IMR-90 (cell line): ENCODE measurements around the gene SERPINB1. TPM values are rescaled to one million over a fixed set of nuclear protein-coding genes. Genes with fewer than 3 reads are reported as not detected.

Experiments used
- ATAC-seq: fragments of 200-7000 bp; cut with Tn5 transposase; 2 replicates; pipeline ENCODE4 v1.9.1; 2020; ENCODE audit warnings: low read depth, mild to moderate bottlenecking, moderate library complexity
- BruUV-seq: library from RNA; stranded (reverse); fragments of 400-500 nt; replicated peaks from 2 replicates; lab custom pipeline; 2021; lab: Mats Ljungman, UMichigan
- CTCF ChIA-PET: fragments of 300-600 bp; formaldehyde crosslinking; extraction: SDS; loops from one replicate; lab custom pipeline; 2021; ENCODE audit warnings: antibody characterized with exemption; lab: Yijun Ruan, JAX
- POLR2A ChIA-PET: fragments of 300-600 bp; sonication (Branson Sonifier 250); formaldehyde crosslinking; loops from one replicate; lab custom pipeline; 2022; ENCODE audit warnings: antibody characterized with exemption; ENCODE audit not compliant: unreplicated experiment; lab: Charles Lee
- DNase-seq: peaks from one replicate; pipeline ENCODE4 v3.0.0; 2013
- H2AFZ ChIP-seq: replicated peaks from 2 replicates; pipeline ENCODE3; 2013; ENCODE audit warnings: low read length, mild to moderate bottlenecking; ENCODE audit not compliant: poor library complexity
- H2AK5ac ChIP-seq: 2 replicates; pipeline ENCODE4 v1.6.1; 2013; ENCODE audit warnings: low read depth, low read length, inconsistent platforms
- H2AK9ac ChIP-seq: replicated peaks from 2 replicates; pipeline ENCODE3; 2013; ENCODE audit warnings: mild to moderate bottlenecking, low read depth, low read length, moderate library complexity; ENCODE audit not compliant: poor library complexity
- H2BK120ac ChIP-seq: 2 replicates; pipeline ENCODE4 v1.6.1; 2013; ENCODE audit warnings: low read depth, low read length, inconsistent platforms
- H2BK15ac ChIP-seq: 3 replicates; pipeline ENCODE4 v1.6.1; 2013; ENCODE audit warnings: low read depth, low read length, inconsistent platforms
- H2BK20ac ChIP-seq: 2 replicates; pipeline ENCODE4 v1.6.1; 2013; ENCODE audit warnings: low read depth, mild to moderate bottlenecking, inconsistent platforms, low read length, moderate library complexity
- H2BK5ac ChIP-seq: 2 replicates; pipeline ENCODE4 v1.6.1; 2013; ENCODE audit warnings: mild to moderate bottlenecking, low read depth, low read length, inconsistent platforms; ENCODE audit not compliant: poor library complexity, severe bottlenecking
- H3K14ac ChIP-seq: replicated peaks from 2 replicates; pipeline ENCODE4 v1.6.1; 2013; ENCODE audit warnings: low read depth, low read length, inconsistent platforms
- H3K18ac ChIP-seq: 2 replicates; pipeline ENCODE4 v1.6.1; 2013; ENCODE audit warnings: low read depth, low read length, control low read depth
- H3K23ac ChIP-seq: 2 replicates; pipeline ENCODE4 v1.6.1; 2013; ENCODE audit warnings: low read depth, low read length, inconsistent platforms
- H3K27ac ChIP-seq: 2 replicates; pipeline ENCODE4 v1.5.1; 2013; ENCODE audit warnings: mild to moderate bottlenecking, control low read depth, low read length; ENCODE audit not compliant: insufficient read depth
- H3K27me3 ChIP-seq: 2 replicates; pipeline ENCODE4 v1.6.1; 2013; ENCODE audit warnings: low read length; ENCODE audit not compliant: control insufficient read depth, insufficient read depth
- H3K36me3 ChIP-seq: 2 replicates; pipeline ENCODE4 v1.6.1; 2013; ENCODE audit warnings: low read length, mixed read lengths; ENCODE audit not compliant: control insufficient read depth, insufficient read depth
- H3K4ac ChIP-seq: 2 replicates; pipeline ENCODE4 v1.6.1; 2013; ENCODE audit warnings: low read depth, low read length, inconsistent platforms
- H3K4me1 ChIP-seq: 2 replicates; pipeline ENCODE4 v1.6.1; 2013; ENCODE audit warnings: low read length, mixed read lengths; ENCODE audit not compliant: control insufficient read depth, insufficient read depth
- H3K4me2 ChIP-seq: 2 replicates; pipeline ENCODE4 v1.6.1; 2013; ENCODE audit warnings: low read depth, mild to moderate bottlenecking, control low read depth, low read length, moderate library complexity
- H3K4me3 ChIP-seq: 2 replicates; pipeline ENCODE4 v1.5.1; 2013; ENCODE audit warnings: low read depth, mild to moderate bottlenecking, control low read depth, low read length, moderate library complexity; ENCODE audit not compliant: insufficient read depth
- H3K56ac ChIP-seq: 2 replicates; pipeline ENCODE4 v1.6.1; 2013; ENCODE audit warnings: low read length, inconsistent platforms; ENCODE audit not compliant: insufficient read depth; ENCODE audit errors: extremely low read depth
- H3K79me1 ChIP-seq, 2 experiments: 2 replicates each; pipeline ENCODE4 v1.6.1; 2013; ENCODE audit warnings: low read length in 2 of 2, inconsistent platforms in 1 of 2, low read depth in 1 of 2
- H3K9ac ChIP-seq: 2 replicates; pipeline ENCODE4 v1.6.1; 2013; ENCODE audit warnings: low read depth, low read length, control low read depth
- H3K9me1 ChIP-seq: 2 replicates; pipeline ENCODE4 v1.6.1; 2013; ENCODE audit warnings: low read length, inconsistent platforms; ENCODE audit not compliant: insufficient read depth
- H3K9me3 ChIP-seq: 2 replicates; pipeline ENCODE4 v1.6.1; 2013; ENCODE audit warnings: low read length; ENCODE audit not compliant: control insufficient read depth, insufficient read depth
- H4K20me1 ChIP-seq: 2 replicates; pipeline ENCODE4 v1.6.1; 2013; ENCODE audit warnings: low read length, inconsistent platforms; ENCODE audit not compliant: insufficient read depth
- H4K5ac ChIP-seq: 2 replicates; pipeline ENCODE4 v1.6.1; 2013; ENCODE audit warnings: mild to moderate bottlenecking, low read depth, low read length, control low read depth
- H4K8ac ChIP-seq, 2 experiments: 2 replicates each; pipeline ENCODE4 v1.6.1; 2013; ENCODE audit warnings: low read depth in 2 of 2, low read length in 2 of 2, control low read depth in 1 of 2, inconsistent platforms in 1 of 2
- H4K91ac ChIP-seq: 2 replicates; pipeline ENCODE4 v1.6.1; 2013; ENCODE audit warnings: low read depth, low read length, inconsistent platforms; ENCODE audit not compliant: insufficient read depth
- BHLHE40 ChIP-seq: fragments of 150-350 bp; IDR thresholded peaks from 2 replicates; pipeline ENCODE4 v1.6.1; 2016; ENCODE audit warnings: mild to moderate bottlenecking, low read depth, low read length
- CEBPB ChIP-seq: IDR thresholded peaks from 2 replicates; pipeline ENCODE4 v1.6.1; 2012; ENCODE audit warnings: low read depth, low read length, improper control_type of control experiment
- CHD1 ChIP-seq: IDR thresholded peaks from 2 replicates; pipeline ENCODE4 v1.6.1; 2012; ENCODE audit warnings: low read depth, low read length, improper control_type of control experiment
- FOS ChIP-seq: fragments of 150-350 bp; IDR thresholded peaks from 2 replicates; pipeline ENCODE4 v1.6.1; 2016; ENCODE audit warnings: low read depth, low read length
- MAFK ChIP-seq: IDR thresholded peaks from 2 replicates; pipeline ENCODE4 v1.6.1; 2012; ENCODE audit warnings: low read depth, low read length, improper control_type of control experiment
- MAZ ChIP-seq: IDR thresholded peaks from 2 replicates; pipeline ENCODE4 v1.6.1; 2012; ENCODE audit warnings: low read depth, mild to moderate bottlenecking, low read length, improper control_type of control experiment, moderate library complexity, borderline replicate concordance
- MXI1 ChIP-seq: IDR thresholded peaks from 2 replicates; pipeline ENCODE4 v1.6.1; 2012; ENCODE audit warnings: low read depth, mild to moderate bottlenecking, low read length, moderate library complexity, borderline replicate concordance
- NFE2L2 ChIP-seq: fragments of 150-350 bp; IDR thresholded peaks from 2 replicates; pipeline ENCODE4 v1.6.1; 2016; ENCODE audit warnings: low read depth, mild to moderate bottlenecking, low read length
- POLR2A ChIP-seq: IDR thresholded peaks from 2 replicates; pipeline ENCODE4 v1.6.1; 2012; ENCODE audit warnings: mild to moderate bottlenecking, low read depth, low read length
- RAD21 ChIP-seq: IDR thresholded peaks from 2 replicates; pipeline ENCODE4 v1.6.1; 2012; ENCODE audit warnings: low read length, improper control_type of control experiment
- RCOR1 ChIP-seq: IDR thresholded peaks from 2 replicates; pipeline ENCODE4 v1.6.1; 2012; ENCODE audit warnings: mild to moderate bottlenecking, low read length, improper control_type of control experiment; ENCODE audit not compliant: insufficient replicate concordance
- RFX5 ChIP-seq: IDR thresholded peaks from 2 replicates; pipeline ENCODE4 v1.8.0; 2012; ENCODE audit warnings: low read depth, mild to moderate bottlenecking, low read length, moderate library complexity
- SMC3 ChIP-seq: fragments of 150-350 bp; IDR thresholded peaks from 2 replicates; pipeline ENCODE4 v1.6.1; 2016; ENCODE audit warnings: low read depth, mild to moderate bottlenecking, antibody characterized with exemption, low read length, moderate library complexity
- USF2 ChIP-seq: fragments of 150-350 bp; IDR thresholded peaks from 2 replicates; pipeline ENCODE4 v1.6.1; 2017; ENCODE audit warnings: mild to moderate bottlenecking, antibody characterized with exemption, low read length, low read depth
- WGBS, 2 experiments: methylation state at CpG; one replicate each; pipeline versions ENCODE4 v1.1.5 to v1.1.7; 2013; ENCODE audit warnings: missing lambda C conversion rate in 2 of 2; ENCODE audit not compliant: insufficient read length in 1 of 2; ENCODE audit errors: extremely low coverage in 2 of 2; 5-methylcytosine and 5-hydroxymethylcytosine counted together
- dilution Hi-C: fragments of 300-500 bp; cut with HindIII; formaldehyde crosslinking; loops from one replicate; pipeline ENCODE4 v1.14.3; 2018; ENCODE audit warnings: low sequenced_read_pairs; ENCODE audit not compliant: unreplicated experiment
- in situ Hi-C: fragments of 300-500 bp; cut with MboI; formaldehyde crosslinking; loops from 3 replicates; pipeline ENCODE4 v1.14.3; 2019; ENCODE audit warnings: low sequenced_read_pairs, inconsistent platforms, mixed read lengths
- intact Hi-C: fragments of 100-400 bp; cut with micrococcal nuclease; formaldehyde crosslinking; loops from 2 replicates; pipeline ENCODE4 v1.10.0; 2022
- polyA plus RNA-seq, 3 experiments: library from polyadenylated mRNA; depleted of rRNA; stranded (reverse); fragments of >200 nt; gene quantifications; 2 replicates each; pipeline ENCODE4 v1.2.3, GENCODE V29; 2012; ENCODE audit warnings: low replicate concordance in 1 of 3
- total RNA-seq: library from RNA; depleted of rRNA; stranded (reverse); fragments of >200 nt; gene quantifications from 2 replicates; pipeline ENCODE4 v1.2.3, GENCODE V29; 2012
- TF ChIP-seq, protein P1 (sequence below): conservative IDR thresholded peaks from 2 replicates; pipeline ENCODE4 v1.5.1; 2012; ENCODE audit warnings: mild to moderate bottlenecking, low read depth, low read length, improper control_type of control experiment
- TF ChIP-seq, protein P2 (sequence below): fragments of 150-350 bp; IDR thresholded peaks from 2 replicates; pipeline ENCODE4 v1.6.1; 2016; ENCODE audit warnings: low read depth, mild to moderate bottlenecking, low read length, moderate library complexity, borderline replicate concordance

SERPINB1 gene
- total and polyA plus RNA-seq, 2 of the 4 experiments (the other 2 are of a cell fraction), result 6.1 to 9.1 TPM

DNA sequence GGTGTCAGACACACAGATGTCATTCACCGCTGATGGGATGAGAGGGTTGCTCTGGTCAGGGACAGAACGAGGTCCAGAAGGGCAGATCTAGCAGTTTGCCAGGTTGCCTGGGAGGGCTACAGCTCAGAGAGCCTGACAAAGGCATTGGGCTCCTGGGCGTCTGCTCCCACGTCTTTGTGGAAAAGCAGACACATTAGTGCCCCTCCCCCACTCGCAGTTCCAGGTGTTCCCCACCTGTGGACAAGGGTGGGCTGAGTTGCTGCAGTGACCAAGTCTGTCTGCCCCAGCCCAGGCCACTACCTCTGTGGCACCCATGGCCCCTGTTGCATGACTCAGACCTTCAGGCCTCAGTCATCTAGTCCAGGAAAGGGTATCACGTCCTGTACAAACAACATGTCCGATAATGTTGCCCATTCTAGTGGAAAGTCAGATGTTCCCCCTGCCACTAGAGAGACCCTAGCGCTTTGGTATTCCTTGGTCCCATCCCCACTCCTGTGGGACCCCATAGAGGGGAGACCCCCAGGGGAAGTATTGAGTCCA lies 39.1 kb downstream of the SERPINB1 start:
- H3K79me1 ChIP-seq, result peaks cover 6 to 22% of the 10 kb centered on the region in 2 experiments; a peak in 2 of 4 replicates
- no peak overlapping the region for H4K91ac ChIP-seq
- H3K18ac ChIP-seq, result no peak overlapping the region
- BruUV-seq, result no TSS peak
- no peak overlapping the region for H3K4me3 ChIP-seq
- DNase-seq, result no peak
- H2BK120ac ChIP-seq, result no peak overlapping the region
- no peaks in the 10 kb centered on the region for H3K36me3 ChIP-seq
- no peak overlapping the region for H3K23ac ChIP-seq
- H2BK15ac ChIP-seq, result no peak overlapping the region
- no peak for ATAC-seq
- in situ Hi-C loops (no loop called here), intact Hi-C loops (no loop called here), dilution Hi-C loops (no loop called here)
- peaks cover 24% of the 10 kb centered on the region for H3K9me1 ChIP-seq
- no peaks in the 10 kb centered on the region for H3K9me3 ChIP-seq
- H3K4ac ChIP-seq, result no peak overlapping the region
- no peak overlapping the region for H4K5ac ChIP-seq
- H3K27me3 ChIP-seq, result no peaks in the 10 kb centered on the region
- ChIA-PET CTCF (no interaction called here), POLR2A (no interaction called here)
- H2BK5ac ChIP-seq, result no peak overlapping the region
- no peak overlapping the region for H4K8ac ChIP-seq
- H3K14ac ChIP-seq, result no peak overlapping the region
- 95% methylated on average over 4 of the region's 8 CpGs; no CpG with 5 or more reads in 1 of the 2 experiments for whole genome bisulfite sequencing, 2 experiments
- TF ChIP-seq RCOR1 (no peak), CEBPB (no peak), MAFK (no peak), BHLHE40 (no peak), MXI1 (no peak), FOS (no peak), CHD1 (no peak), NFE2L2 (no peak), MAZ (no peak), RAD21 (no peak), USF2 (no peak), RFX5 (no peak), SMC3 (no peak), POLR2A (no peak)
- TF ChIP-seq, protein P1, sequence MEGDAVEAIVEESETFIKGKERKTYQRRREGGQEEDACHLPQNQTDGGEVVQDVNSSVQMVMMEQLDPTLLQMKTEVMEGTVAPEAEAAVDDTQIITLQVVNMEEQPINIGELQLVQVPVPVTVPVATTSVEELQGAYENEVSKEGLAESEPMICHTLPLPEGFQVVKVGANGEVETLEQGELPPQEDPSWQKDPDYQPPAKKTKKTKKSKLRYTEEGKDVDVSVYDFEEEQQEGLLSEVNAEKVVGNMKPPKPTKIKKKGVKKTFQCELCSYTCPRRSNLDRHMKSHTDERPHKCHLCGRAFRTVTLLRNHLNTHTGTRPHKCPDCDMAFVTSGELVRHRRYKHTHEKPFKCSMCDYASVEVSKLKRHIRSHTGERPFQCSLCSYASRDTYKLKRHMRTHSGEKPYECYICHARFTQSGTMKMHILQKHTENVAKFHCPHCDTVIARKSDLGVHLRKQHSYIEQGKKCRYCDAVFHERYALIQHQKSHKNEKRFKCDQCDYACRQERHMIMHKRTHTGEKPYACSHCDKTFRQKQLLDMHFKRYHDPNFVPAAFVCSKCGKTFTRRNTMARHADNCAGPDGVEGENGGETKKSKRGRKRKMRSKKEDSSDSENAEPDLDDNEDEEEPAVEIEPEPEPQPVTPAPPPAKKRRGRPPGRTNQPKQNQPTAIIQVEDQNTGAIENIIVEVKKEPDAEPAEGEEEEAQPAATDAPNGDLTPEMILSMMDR, result no peak
- TF ChIP-seq, protein P2, sequence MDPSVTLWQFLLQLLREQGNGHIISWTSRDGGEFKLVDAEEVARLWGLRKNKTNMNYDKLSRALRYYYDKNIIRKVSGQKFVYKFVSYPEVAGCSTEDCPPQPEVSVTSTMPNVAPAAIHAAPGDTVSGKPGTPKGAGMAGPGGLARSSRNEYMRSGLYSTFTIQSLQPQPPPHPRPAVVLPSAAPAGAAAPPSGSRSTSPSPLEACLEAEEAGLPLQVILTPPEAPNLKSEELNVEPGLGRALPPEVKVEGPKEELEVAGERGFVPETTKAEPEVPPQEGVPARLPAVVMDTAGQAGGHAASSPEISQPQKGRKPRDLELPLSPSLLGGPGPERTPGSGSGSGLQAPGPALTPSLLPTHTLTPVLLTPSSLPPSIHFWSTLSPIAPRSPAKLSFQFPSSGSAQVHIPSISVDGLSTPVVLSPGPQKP, result no peak
- peaks cover under 1% of the 10 kb centered on the region; the same call in 1 of the 2 replicates for H3K4me1 ChIP-seq
- no peak overlapping the region for H2AK9ac ChIP-seq
- H4K20me1 ChIP-seq, result no peaks in the 10 kb centered on the region
- H3K56ac ChIP-seq, result no peak overlapping the region
- no peak overlapping the region for H3K27ac ChIP-seq
- no peak overlapping the region for H3K9ac ChIP-seq
- H2AFZ ChIP-seq, result peak overlapping the region; percentile 39
- H2AK5ac ChIP-seq, result no peak overlapping the region
- no peak overlapping the region for H2BK20ac ChIP-seq
- H3K4me2 ChIP-seq, result no peak overlapping the region
